B cell (primary cell): ENCODE results near the gene DNAJB12.

Experiments used
- EZH2 ChIP-seq: IDR thresholded peaks from 2 replicates; pipeline ENCODE4 v1.6.1; 2012; ENCODE audit warnings: borderline replicate concordance, low read depth, mild to moderate bottlenecking, moderate library complexity, low read length; ENCODE audit not compliant: insufficient read depth, poor library complexity, severe bottlenecking
- TF ChIP-seq, protein P1 (sequence below): fragments of 200-600 bp; IDR thresholded peaks from one replicate; pipeline ENCODE4 v1.8.0; 2022; ENCODE audit warnings: antibody characterized with exemption, mild to moderate bottlenecking

DNA sequence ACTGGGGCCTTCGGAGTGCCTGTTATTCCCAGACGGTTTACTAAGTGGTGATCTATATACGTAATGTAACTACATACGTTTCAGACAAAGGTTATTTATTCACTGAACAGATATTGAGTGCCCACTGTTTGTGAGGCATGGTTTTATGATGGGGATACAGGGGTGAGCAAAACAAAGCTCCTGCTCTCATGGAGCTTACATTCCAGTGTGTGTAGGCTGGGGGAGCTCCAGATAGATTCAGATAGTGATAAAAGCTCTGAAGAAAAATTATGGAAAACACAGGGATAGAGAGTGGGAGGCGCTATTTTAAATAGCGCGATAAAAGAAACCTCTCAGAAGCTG is 466 bp upstream of the DNAJB12 start:
- no peak for TF ChIP-seq EZH2
- TF ChIP-seq, protein P1, sequence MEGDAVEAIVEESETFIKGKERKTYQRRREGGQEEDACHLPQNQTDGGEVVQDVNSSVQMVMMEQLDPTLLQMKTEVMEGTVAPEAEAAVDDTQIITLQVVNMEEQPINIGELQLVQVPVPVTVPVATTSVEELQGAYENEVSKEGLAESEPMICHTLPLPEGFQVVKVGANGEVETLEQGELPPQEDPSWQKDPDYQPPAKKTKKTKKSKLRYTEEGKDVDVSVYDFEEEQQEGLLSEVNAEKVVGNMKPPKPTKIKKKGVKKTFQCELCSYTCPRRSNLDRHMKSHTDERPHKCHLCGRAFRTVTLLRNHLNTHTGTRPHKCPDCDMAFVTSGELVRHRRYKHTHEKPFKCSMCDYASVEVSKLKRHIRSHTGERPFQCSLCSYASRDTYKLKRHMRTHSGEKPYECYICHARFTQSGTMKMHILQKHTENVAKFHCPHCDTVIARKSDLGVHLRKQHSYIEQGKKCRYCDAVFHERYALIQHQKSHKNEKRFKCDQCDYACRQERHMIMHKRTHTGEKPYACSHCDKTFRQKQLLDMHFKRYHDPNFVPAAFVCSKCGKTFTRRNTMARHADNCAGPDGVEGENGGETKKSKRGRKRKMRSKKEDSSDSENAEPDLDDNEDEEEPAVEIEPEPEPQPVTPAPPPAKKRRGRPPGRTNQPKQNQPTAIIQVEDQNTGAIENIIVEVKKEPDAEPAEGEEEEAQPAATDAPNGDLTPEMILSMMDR, result no peak
